Thymus (tissue), 14 donors: ENCODE results near the gene FAM20A. TPM values are rescaled to one million over a fixed set of nuclear protein-coding genes. Genes with fewer than 3 reads are reported as not detected.

Source experiments
- DNase-seq, 9 donors: peaks; one replicate each; pipeline ENCODE4 v3.0.0-alpha.2; 2013; ENCODE audit warnings: low spot score in 9 of 9, low read depth in 6 of 9, missing footprints in 1 of 9
- H3K27ac ChIP-seq, 2 donors: one replicate each; pipeline ENCODE4 v1.5.1; 2013; ENCODE audit warnings: control low read depth in 1 of 2, low read depth in 1 of 2, low read length in 1 of 2, mild to moderate bottlenecking in 1 of 2, moderate library complexity in 1 of 2
- H3K27me3 ChIP-seq, 2 donors: one replicate each; pipeline ENCODE4 v1.5.1; 2013; ENCODE audit warnings: low read length in 1 of 2; ENCODE audit not compliant: control insufficient read depth in 2 of 2, insufficient read depth in 1 of 2
- H3K36me3 ChIP-seq, 2 donors: one replicate each; pipeline ENCODE4 v1.5.1; 2013; ENCODE audit warnings: low read length in 1 of 2, mild to moderate bottlenecking in 1 of 2, moderate library complexity in 1 of 2; ENCODE audit not compliant: control insufficient read depth in 2 of 2, insufficient read depth in 2 of 2
- H3K4me1 ChIP-seq, 2 donors: one replicate each; pipeline ENCODE4 v1.5.1; 2013; ENCODE audit warnings: low read length in 2 of 2; ENCODE audit not compliant: control insufficient read depth in 2 of 2, insufficient read depth in 2 of 2
- H3K4me3 ChIP-seq, 2 donors: one replicate each; pipeline ENCODE4 v1.5.1; 2013; ENCODE audit warnings: low read length in 2 of 2, control low read depth in 1 of 2, mild to moderate bottlenecking in 1 of 2
- H3K9me3 ChIP-seq, 2 donors: one replicate each; pipeline ENCODE4 v1.5.1; 2013; ENCODE audit warnings: low read length in 1 of 2, mild to moderate bottlenecking in 1 of 2; ENCODE audit not compliant: control insufficient read depth in 2 of 2, insufficient read depth in 1 of 2
- WGBS: extraction: QIAGEN DNeasy Blood & Tissue Kit; methylation state at CpG from one replicate; pipeline ENCODE4 v1.1.7; 2013; 5-methylcytosine and 5-hydroxymethylcytosine counted together
- long read RNA-seq, 10 donors: transcript quantifications; one replicate each; lab custom pipeline, GENCODE V29; 2026
- polyA plus RNA-seq: library from polyadenylated mRNA; stranded (reverse); fragments of 200-250 nt; gene quantifications from one replicate; pipeline ENCODE4 v1.2.3, GENCODE V29; 2013
- total RNA-seq: library from RNA; stranded (reverse); fragments of 120-200 nt; gene quantifications from one replicate; pipeline ENCODE4 v1.2.4, GENCODE V29; 2013
- donor health status: healthy.

FAM20A gene
- total RNA-seq: 3.7 TPM
- polyA plus RNA-seq: 35.3 TPM
- long read RNA-seq, donor 1: 0 reads
- long read RNA-seq, donor 2: 0 reads
- long read RNA-seq, donor 3: 0 reads
- long read RNA-seq, donor 4, partial matches to known transcripts: 0 of 2 reads
- long read RNA-seq, donor 4, other reads (novel, unspliced or antisense): 0 of 2 reads
- long read RNA-seq, donor 5, partial matches to known transcripts: 0 of 2 reads
- long read RNA-seq, donor 5, other reads (novel, unspliced or antisense): 0 of 2 reads
- long read RNA-seq, donor 6: 0 reads
- long read RNA-seq, donor 7: 0 reads
- long read RNA-seq, donor 8: 0 reads
- long read RNA-seq, donor 9, partial matches to known transcripts: 0 of 1 reads
- long read RNA-seq, donor 9, other reads (novel, unspliced or antisense): 0 of 1 reads
- long read RNA-seq, donor 10: 0 reads

GRCh38 chr17:68600931-68601564 is at the start of gene FAM20A:
FAM20A (minus strand) TSS chr17:68601367; CDS start chr17:68600666, 701 bp downstream.
- H3K27me3 ChIP-seq: peaks cover 55 to 72% of the 10 kb centered on the region in 2 donors
- no peak for DNase-seq
- H3K4me1 ChIP-seq: peaks cover 0 to 3% of the 10 kb centered on the region in 2 donors
- peak within 1 kb of the TSS; percentile 27 to 40 for H3K4me3 ChIP-seq
- WGBS: 3% methylated on average over 69 of the region's 69 CpGs
- no peaks in the 10 kb centered on the region for H3K9me3 ChIP-seq
- peak within 1 kb of the TSS; percentile 51 to 52 for H3K27ac ChIP-seq
- no peaks in the 10 kb centered on the region for H3K36me3 ChIP-seq

- no peak for DNase-seq
- no peaks in the 10 kb centered on the region for H3K9me3 ChIP-seq
- H3K36me3 ChIP-seq: no peaks in the 10 kb centered on the region
- H3K4me1 ChIP-seq: no peaks in the 10 kb centered on the region
- no peak overlapping the region for H3K4me3 ChIP-seq
- no peaks in the 10 kb centered on the region for H3K27me3 ChIP-seq
- 97% methylated on average over 3 of the region's 3 CpGs for WGBS
- no peak overlapping the region for H3K27ac ChIP-seq
Observed at GRCh38 chr17:68649324-68649723, 48.2 kb upstream of the FAM20A start.

GRCh38 chr17:68646626-68647526 is 45.7 kb upstream of the FAM20A start:
- DNase-seq: no peak
- H3K4me3 ChIP-seq: no peak overlapping the region
- no peaks in the 10 kb centered on the region for H3K36me3 ChIP-seq
- H3K27me3 ChIP-seq: no peaks in the 10 kb centered on the region
- peaks cover 0 to 2% of the 10 kb centered on the region in 2 donors for H3K4me1 ChIP-seq
- H3K27ac ChIP-seq: no peak overlapping the region
- no peaks in the 10 kb centered on the region for H3K9me3 ChIP-seq
- WGBS: 97% methylated on average over 11 of the region's 11 CpGs

- DNase-seq: no peak
- 93% methylated on average over 4 of the region's 4 CpGs for WGBS
- Histone ChIP-seq H3K9me3 (no peaks in the 10 kb centered on the region), H3K4me3 (no peak overlapping the region), H3K36me3 (no peaks in the 10 kb centered on the region), H3K27ac (no peak overlapping the region), H3K4me1 (peaks cover 0 to 2% of the 10 kb centered on the region in 2 donors), H3K27me3 (no peaks in the 10 kb centered on the region)
Observed at GRCh38 chr17:68642118-68642412, 40.9 kb upstream of the FAM20A start.

GRCh38 chr17:68641276-68642117 is 40.3 kb upstream of the FAM20A start:
- Histone ChIP-seq H3K27ac (no peak overlapping the region), H3K4me1 (peaks cover 0 to 2% of the 10 kb centered on the region in 2 donors), H3K9me3 (no peaks in the 10 kb centered on the region), H3K36me3 (no peaks in the 10 kb centered on the region), H3K4me3 (no peak overlapping the region), H3K27me3 (no peaks in the 10 kb centered on the region)
- 96% methylated on average over 9 of the region's 9 CpGs for WGBS
- DNase-seq: no peak

DNA sequence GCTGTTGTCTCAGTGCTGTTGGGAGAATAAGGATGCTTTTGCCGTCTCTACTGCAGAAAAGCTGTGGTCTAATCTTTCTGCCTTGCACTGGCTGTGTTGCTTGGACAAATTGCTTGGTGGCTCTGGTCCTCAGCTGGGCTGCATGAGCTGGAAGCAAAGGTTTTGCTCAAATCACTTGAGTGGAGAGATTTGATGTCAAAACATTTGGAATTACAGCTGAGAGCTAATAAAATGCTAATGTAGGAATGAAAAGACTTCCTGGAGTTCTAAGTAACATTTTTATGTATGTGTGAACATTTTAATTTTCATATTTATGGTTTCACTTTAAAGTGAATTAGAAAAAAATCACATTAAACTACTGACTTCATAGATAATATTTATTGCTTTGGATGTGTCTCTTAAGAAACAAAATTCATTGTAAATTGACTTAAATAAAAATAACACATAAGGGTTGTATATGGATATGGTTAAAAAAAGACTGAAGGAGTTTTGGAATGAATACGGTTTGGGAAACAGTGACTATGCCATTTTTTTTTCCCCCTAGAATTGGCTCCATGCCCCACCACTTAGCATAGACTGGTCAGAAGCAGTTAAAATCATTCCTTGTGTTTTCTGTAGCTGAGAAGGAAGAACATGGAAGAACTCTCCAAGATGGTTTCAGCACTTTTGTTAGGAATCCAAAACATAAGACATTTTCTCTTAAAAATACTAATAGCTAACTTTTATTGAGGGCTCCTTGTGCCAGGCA is 39.2 kb upstream of the FAM20A start:
- no peak overlapping the region for H3K27ac ChIP-seq
- DNase-seq: no peak
- no peaks in the 10 kb centered on the region for H3K27me3 ChIP-seq
- H3K36me3 ChIP-seq: no peaks in the 10 kb centered on the region
- peaks cover 0 to 2% of the 10 kb centered on the region in 2 donors for H3K4me1 ChIP-seq
- no peaks in the 10 kb centered on the region for H3K9me3 ChIP-seq
- H3K4me3 ChIP-seq: no peak overlapping the region
- 93% methylated on average over 2 of the region's 2 CpGs for WGBS

- Histone ChIP-seq H3K4me3 (no peak overlapping the region), H3K27me3 (no peaks in the 10 kb centered on the region), H3K36me3 (no peaks in the 10 kb centered on the region), H3K27ac (no peak overlapping the region), H3K4me1 (no peaks in the 10 kb centered on the region), H3K9me3 (no peaks in the 10 kb centered on the region)
- no peak for DNase-seq
- WGBS: 86% methylated on average over 10 of the region's 10 CpGs
Observed at GRCh38 chr17:68634345-68634876, 33.2 kb upstream of the FAM20A start.

DNA sequence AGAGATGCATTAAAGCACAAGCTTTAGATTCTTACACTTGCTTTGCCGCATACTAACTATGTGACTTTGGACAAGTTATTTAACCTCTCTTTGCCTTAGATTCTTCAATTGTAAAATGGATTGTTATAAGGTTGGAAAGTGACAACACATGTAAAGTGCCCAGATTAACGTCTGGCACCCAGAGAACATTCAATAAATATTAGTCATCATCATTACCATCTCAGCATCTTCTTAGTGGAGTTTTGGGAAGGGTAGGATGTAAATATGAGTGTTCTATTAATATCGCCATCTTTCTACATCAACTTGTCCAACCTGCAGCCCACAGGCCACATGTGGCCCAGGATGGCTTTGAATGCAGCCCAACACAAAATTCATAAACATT is 27.4 kb upstream of the FAM20A start:
- WGBS: 95% methylated on average over 3 of the region's 3 CpGs
- Histone ChIP-seq H3K4me3 (no peak overlapping the region), H3K27ac (no peak overlapping the region)

More for the DNA sequence above, 27.4 kb upstream of the FAM20A start:
- Histone ChIP-seq H3K27me3 (no peaks in the 10 kb centered on the region), H3K9me3 (no peaks in the 10 kb centered on the region), H3K36me3 (no peaks in the 10 kb centered on the region), H3K4me1 (no peaks in the 10 kb centered on the region)
- DNase-seq: no peak
